HG03521 (cell line): ENCODE results near the gene MACROD1.

Experiments used
- ATAC-seq: cut with Tn5 transposase; IDR thresholded peaks from one replicate; pipeline ENCODE4 v1.9.1; 2021; ENCODE audit warnings: mild to moderate bottlenecking, moderate library complexity; ENCODE audit not compliant: unreplicated experiment

MACROD1 gene

DNA sequence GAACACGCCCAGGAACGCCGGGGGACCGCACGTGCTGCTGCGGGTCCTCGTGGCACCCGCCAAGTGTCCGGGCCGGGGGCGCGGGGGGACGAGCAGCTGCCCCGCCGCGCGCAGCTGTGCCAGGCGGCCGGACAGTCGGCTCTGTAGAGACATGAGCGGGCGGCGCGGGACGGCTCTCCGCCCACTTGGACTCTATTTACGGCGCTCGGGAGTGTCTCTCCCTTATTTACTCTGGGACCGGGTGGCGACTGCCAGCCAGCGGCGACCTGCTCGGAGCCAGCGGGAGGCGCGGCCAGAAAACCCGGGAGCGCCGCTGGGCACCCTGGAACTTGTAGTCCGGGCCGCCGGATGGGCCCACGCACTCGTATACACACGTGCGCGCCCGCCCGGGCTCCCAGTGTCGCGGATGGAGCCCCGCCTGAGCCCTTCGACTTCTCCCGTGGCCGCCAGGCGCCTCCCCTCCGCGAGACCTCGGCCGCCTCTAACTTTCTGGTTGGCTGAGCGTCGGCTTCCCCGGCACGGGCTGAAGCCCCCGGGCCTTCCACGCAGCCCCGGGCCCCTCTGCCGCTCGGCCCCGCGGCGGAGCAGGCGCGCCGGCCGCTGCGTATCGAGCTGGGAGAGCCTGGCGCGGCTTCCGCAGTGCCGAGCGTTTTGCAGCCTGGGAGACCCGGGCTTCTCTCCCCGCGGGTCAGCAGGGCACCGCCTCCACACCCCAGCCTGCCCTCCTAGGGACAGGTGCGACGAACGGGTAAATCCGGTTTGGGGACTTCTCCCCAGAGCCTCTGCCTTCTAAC is at the start of gene MACROD1:
TSS of gene MACROD1 (minus strand) at position 272 of the 794 bp plus-strand sequence. CDS start at position 153, 119 bp downstream.
- peak; percentile 80 for ATAC-seq

GRCh38 chr11:64211181-64211872 is 45.4 kb upstream of the MACROD1 start:
- ATAC-seq: no peak

DNA sequence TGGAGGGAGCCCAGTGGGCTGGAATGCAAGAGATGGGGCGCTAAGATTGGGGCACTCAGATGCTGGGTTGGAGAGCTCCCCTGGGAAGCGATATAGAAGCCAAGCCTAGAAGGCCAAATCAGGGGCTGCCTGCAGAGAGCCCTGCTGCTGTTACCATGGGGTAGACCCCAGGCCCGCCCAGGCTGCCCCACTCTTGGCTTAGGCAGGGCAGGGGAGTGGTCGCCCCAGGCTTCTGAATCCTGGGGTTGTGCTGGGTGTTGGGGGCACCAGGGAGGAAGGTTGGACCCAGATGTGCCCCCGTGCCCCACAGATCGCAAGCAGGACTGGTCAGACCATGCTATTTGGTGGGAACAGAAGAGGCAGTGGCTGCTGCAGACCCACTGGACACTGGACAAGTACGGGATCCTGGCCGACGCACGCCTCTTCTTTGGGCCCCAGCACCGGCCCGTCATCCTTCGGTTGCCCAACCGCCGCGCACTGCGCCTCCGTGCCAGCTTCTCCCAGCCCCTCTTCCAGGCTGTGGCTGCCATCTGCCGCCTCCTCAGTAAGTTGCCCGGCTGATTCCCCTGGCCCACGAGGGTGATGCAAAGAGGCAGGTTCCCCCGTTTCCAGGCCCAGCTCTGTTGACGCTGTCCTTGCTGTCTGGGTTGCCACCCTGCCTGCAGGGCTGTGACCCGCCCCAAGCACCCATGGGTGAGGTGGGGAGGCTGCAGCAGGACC is 44.5 kb upstream of the MACROD1 start:
- ATAC-seq: no peak

DNA sequence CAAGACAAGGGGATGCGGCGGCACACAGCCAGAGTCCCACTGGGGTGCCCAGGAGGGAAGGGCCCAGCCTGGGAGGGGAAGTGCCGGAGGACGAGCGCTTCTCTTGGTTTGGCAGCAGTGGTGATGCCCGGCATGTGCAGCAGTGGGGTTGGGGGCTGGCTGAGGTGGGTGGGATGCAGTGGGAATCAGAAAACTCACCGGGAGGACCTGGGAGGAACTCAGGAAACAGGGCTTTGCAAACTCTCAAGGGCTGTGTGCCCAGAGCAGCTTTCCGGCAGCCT is 43.6 kb upstream of the MACROD1 start:
- no peak for ATAC-seq

GRCh38 chr11:64208796-64209562 is 43.1 kb upstream of the MACROD1 start:
- ATAC-seq: no peak

DNA sequence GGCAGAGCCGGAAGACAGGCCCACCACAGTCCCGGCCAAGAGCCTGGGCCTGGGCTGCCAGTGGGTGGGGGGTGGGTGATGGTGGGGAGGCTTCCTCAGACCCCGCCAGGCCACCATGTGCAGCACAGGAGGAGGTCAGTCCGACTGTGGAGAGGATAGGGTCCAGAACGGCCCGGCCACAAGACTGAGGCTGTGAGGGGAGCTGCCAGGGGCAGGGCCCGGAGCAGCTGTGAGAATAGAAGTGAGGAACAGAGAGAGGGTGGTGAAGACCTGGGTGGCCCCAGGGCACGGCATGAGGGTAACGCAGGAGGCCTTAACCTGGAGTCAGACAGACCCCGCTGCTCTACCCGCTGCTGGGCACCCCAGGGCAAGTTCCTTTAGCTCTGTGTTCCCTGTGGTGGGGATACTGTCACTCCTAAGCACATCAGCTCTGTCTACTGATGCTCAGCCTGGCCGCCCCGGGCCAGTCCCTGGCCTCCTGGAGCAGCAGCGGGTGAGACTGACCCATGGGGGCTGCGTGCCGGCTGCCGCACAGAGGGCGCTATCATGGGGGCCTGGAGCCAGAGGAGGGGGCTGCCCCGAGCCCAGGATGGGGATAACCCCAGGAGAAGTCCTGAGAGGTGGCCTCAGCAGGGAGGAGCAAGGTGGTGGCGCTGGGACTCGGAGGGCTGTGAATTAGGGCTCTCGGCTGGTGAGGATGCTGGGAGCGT is 42.3 kb upstream of the MACROD1 start:
- ATAC-seq: no peak

DNA sequence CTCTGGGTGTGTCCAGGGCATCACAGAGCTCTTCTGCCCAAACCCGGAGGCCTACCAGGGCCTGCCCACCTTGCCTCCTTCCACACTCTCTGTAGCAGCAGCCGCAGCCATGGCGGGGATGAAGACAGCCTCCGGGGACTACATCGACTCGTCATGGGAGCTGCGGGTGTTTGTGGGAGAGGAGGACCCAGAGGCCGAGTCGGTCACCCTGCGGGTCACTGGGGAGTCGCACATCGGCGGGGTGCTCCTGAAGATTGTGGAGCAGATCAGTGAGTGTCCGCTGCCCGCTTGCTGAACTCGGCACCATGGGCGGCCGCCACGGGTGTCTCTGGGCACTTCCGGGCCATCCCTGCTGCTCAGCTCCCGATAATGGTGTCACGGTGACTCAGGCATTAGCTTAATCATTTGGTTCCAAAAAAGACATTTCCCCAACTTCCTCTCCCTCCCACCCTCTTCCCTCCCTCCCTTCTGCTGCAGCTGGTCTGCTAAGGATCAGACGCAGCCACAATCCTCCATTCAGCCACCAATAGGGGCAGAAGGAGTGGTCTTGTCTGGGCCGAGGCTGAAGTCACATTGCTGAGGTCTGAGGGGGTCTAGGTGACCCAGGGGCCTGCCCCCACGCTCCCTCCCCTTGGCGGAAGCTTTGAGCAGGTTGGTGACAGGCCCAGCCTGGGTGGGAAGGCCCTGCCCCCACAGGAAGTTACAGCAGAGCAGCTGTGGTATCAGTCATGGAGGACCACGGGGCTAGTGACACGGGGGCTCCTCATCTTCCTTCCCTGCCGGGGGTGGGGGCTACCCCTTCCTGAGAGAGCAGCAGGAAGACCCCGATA is 41.6 kb upstream of the MACROD1 start:
- ATAC-seq: peak; percentile 61

DNA sequence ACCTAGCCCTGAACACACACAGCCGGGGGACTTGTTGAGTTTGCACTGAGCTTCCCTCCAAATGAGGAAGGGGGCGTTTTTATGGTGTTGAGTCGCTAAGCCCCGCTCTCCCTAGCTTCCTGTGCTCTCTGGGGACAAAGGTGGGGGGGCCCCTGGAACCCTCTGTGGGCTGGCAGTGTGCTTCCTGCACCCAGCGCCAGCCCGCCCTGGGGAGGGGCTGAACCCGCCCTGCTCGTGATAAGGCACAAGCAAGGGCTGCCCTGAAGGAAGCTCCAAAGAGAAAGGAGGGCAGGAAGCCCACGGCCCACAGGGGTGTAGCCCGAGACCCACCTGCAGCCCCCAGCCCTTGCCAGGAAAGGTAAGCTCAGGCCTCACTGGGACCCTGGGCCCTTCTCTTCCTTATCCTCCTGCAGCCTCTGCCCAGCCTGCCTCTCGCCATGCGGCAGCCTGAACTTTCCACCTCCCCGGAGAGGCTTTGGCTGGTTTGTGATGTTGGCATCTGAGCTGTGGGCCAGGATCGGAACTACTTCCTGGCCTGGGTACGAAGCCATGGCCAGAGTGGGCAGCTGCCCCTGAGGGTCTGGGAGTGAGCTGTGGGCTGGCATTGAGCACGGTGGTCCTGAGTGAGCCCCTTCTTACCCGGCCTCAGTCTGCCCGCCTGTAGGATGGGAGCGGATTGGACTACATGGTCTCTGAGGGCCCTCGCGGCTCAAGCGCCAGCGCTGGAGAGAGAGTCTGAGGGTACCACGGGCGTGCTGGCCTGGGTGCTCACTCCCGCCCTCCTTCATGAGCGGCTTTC is 40.7 kb upstream of the MACROD1 start, which contains the start of gene FERMT3:
TSS of gene FERMT3 (plus strand) at position 265 of the 799 bp plus-strand sequence. CDS start 644 bp downstream, outside the sequence.
- ATAC-seq: no peak

- ATAC-seq: no peak
Measured at GRCh38 chr11:64204464-64204989, 38.6 kb upstream of the MACROD1 start.

GRCh38 chr11:64204080-64204440 is 38.1 kb upstream of the MACROD1 start:
- no peak for ATAC-seq

DNA sequence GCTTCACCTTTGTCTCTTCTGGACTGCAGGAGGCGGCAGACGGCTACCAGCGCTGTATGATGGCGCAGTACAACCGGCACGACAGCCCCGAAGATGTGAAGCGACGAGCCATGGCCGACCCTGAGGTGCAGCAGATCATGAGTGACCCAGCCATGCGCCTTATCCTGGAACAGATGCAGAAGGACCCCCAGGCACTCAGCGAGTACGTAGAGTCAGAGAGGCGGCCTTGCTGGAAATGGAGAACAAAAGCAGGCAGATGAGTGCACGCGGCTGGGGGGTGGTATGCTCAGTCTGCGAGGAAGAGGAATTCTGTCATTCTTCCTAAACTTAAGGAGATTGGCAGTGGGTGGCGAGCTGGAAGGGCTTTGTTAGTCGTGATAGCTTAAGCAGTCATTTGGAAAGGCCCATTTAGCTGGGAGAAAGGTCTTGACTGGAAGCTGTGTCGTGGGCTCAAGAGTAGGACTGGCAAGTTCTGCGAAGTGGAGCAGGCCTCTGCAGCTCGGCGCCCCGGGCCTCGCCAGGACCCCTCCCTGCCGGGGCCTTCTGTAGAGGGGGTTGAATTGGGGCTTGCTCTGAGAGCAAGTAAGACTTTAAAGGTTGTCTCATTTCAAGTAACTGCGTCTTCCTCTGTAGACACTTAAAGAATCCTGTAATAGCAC is 37.6 kb upstream of the MACROD1 start:
- ATAC-seq: no peak

DNA sequence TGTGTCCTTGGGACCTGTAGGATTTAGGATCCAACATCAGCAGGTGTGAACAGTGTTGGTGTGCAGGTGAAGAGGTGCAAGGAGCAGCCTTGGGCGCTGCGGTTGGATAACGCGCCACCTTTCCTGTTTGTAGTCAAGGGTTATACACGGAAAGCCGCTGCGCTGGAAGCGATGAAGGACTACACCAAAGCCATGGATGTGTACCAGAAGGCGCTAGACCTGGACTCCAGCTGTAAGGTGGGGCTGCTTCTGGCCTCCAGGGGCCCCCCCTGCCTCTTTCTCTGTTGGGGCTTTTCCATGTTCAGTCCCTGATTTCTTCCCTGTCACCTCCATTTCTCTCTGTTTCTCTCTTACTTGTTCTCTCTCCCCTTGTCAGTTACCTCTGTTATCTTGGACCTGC is 37.1 kb upstream of the MACROD1 start:
- ATAC-seq: no peak

GRCh38 chr11:64201543-64201942 is 35.6 kb upstream of the MACROD1 start:
- no peak for ATAC-seq

GRCh38 chr11:64198511-64198910 is 32.6 kb upstream of the MACROD1 start:
- no peak for ATAC-seq

- ATAC-seq: no peak
Measured at GRCh38 chr11:64196626-64197025, 30.7 kb upstream of the MACROD1 start.

DNA sequence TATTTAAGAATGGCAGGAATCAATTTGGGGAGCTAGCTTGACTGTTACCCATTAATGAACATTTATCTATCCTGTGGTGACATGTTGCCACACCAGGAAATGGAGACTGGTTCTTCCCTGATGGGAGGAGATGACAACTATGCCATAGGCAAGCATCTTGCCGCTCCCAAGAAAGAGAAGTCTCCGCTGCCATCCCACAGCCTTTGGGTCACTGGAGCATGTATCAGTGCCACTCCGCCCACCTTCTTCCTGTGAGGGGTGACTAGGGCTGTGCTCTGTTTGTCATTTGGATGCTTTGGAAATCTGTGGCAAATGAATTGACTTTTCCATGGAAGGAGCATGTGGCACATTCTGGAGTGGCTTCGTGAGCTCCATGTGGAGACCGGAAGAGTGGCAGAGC is 26.5 kb upstream of the MACROD1 start:
- no peak for ATAC-seq

- ATAC-seq: no peak
Measured at GRCh38 chr11:64186492-64187165, 20.7 kb upstream of the MACROD1 start.
